A549 (cell line): ENCODE results near the gene NDUFAF5. TPM values are rescaled to one million over a fixed set of nuclear protein-coding genes. Genes with fewer than 3 reads are reported as not detected.

Experiments
- ATAC-seq, 2 experiments: fragments of 200-7000 bp in 1 of 2; fragments of >200 bp in 1 of 2; cut with Nextera tagmentation in 1 of 2; cut with Tn5 transposase in 1 of 2; 3 replicates each; pipeline versions ENCODE4 v1.8.0 to v1.9.1; 2018 to 2020; ENCODE audit warnings: mild to moderate bottlenecking in 1 of 2, moderate library complexity in 1 of 2
- CTCF ChIA-PET: fragments of 300-600 bp; sonication (Branson Sonifier 250); formaldehyde crosslinking; extraction: SDS; loops from one replicate; lab custom pipeline; 2021; ENCODE audit warnings: antibody characterized with exemption, inconsistent platforms; lab: Yijun Ruan, JAX
- POLR2A ChIA-PET: fragments of 350-600 bp; formaldehyde crosslinking; extraction: SDS; loops from one replicate; lab custom pipeline; 2021; ENCODE audit warnings: antibody characterized with exemption, inconsistent platforms; lab: Yijun Ruan, JAX
- DNase-seq, 2 experiments: peaks; one replicate each; pipeline versions ENCODE4 v3.0.0 to v3.0.0-alpha.2; 2011 to 2016; ENCODE audit warnings: low read depth in 1 of 2, low spot score in 1 of 2
- FAIRE-seq: peaks from 2 replicates; lab custom pipeline; 2011; peaks lifted over from hg19 to GRCh38; lab: Jason Lieb, UNC
- H3K27ac ChIP-seq, 2 experiments: fragments of >200 bp; sonication (Bioruptor Twin); formaldehyde crosslinking; 3 replicates each; pipeline ENCODE4 v1.5.1; 2016 to 2017
- H3K4me1 ChIP-seq: fragments of >200 bp; sonication (Bioruptor Twin); formaldehyde crosslinking; 3 replicates; pipeline ENCODE4 v1.6.1; 2016
- H3K4me2 ChIP-seq: fragments of >200 bp; sonication (Bioruptor Twin); formaldehyde crosslinking; 3 replicates; pipeline ENCODE4 v1.6.1; 2016
- H3K4me3 ChIP-seq: fragments of >200 bp; sonication (Bioruptor Twin); formaldehyde crosslinking; 3 replicates; pipeline ENCODE4 v1.5.1; 2016
- H3K9me3 ChIP-seq: fragments of >200 bp; sonication (Bioruptor Twin); formaldehyde crosslinking; 3 replicates; pipeline ENCODE4 v1.6.1; 2016
- CEBPB ChIP-seq, 2 experiments: fragments of >200 bp in 1 of 2; sonication (Bioruptor Twin) in 1 of 2; formaldehyde crosslinking in 1 of 2; IDR thresholded peaks; 2 replicates each; pipeline ENCODE4 v1.6.1; 2012 to 2016
- CHD2 ChIP-seq: fragments of 150-350 bp; IDR thresholded peaks from 2 replicates; pipeline ENCODE4 v1.6.1; 2014; ENCODE audit warnings: low read length; ENCODE audit not compliant: partially characterized antibody
- CTCF ChIP-seq: fragments of >200 bp; sonication (Bioruptor Twin); formaldehyde crosslinking; IDR thresholded peaks from 3 replicates; pipeline ENCODE4 v1.5.1; 2016
- E2F6 ChIP-seq: IDR thresholded peaks from 2 replicates; pipeline ENCODE4 v1.6.1; 2012; ENCODE audit warnings: low read depth, borderline replicate concordance
- EHF ChIP-seq: fragments of 250-450 bp; sonication (Bioruptor Pico); IDR thresholded peaks from 2 replicates; pipeline ENCODE4 v1.5.0; 2020; ENCODE audit warnings: mild to moderate bottlenecking
- ESRRA ChIP-seq: fragments of 150-350 bp; IDR thresholded peaks from 2 replicates; pipeline ENCODE4 v1.6.1; 2014; ENCODE audit warnings: mild to moderate bottlenecking, low read length, borderline replicate concordance
- FOSL2 ChIP-seq, 2 experiments: fragments of 450-650 bp in 1 of 2; fragments of >200 bp in 1 of 2; sonication (Bioruptor Twin) in 1 of 2; formaldehyde crosslinking; IDR thresholded peaks; 2 replicates each; pipeline versions ENCODE4 v1.5.0 to v1.6.1; 2016 to 2020; ENCODE audit warnings: mild to moderate bottlenecking in 1 of 2, moderate library complexity in 1 of 2
- GATA3 ChIP-seq: IDR thresholded peaks from 2 replicates; pipeline ENCODE4 v1.6.1; 2012; ENCODE audit warnings: borderline replicate concordance
- HMGXB4 ChIP-seq: fragments of 250-450 bp; sonication (Bioruptor Pico); IDR thresholded peaks from 2 replicates; pipeline ENCODE4 v1.5.0; 2021; ENCODE audit warnings: mild to moderate bottlenecking, moderate library complexity, borderline replicate concordance
- HOXA7 ChIP-seq: fragments of 250-450 bp; sonication (Bioruptor Pico); IDR thresholded peaks from 2 replicates; pipeline ENCODE4 v1.5.0; 2020; ENCODE audit warnings: mild to moderate bottlenecking, moderate library complexity
- HOXB13 ChIP-seq: fragments of 250-450 bp; sonication (Bioruptor Pico); IDR thresholded peaks from 2 replicates; pipeline ENCODE4 v1.5.0; 2020; ENCODE audit warnings: low read depth, mild to moderate bottlenecking, moderate library complexity
- HOXB5 ChIP-seq: fragments of 250-450 bp; sonication (Bioruptor Pico); IDR thresholded peaks from 2 replicates; pipeline ENCODE4 v1.5.0; 2020; ENCODE audit warnings: mild to moderate bottlenecking, moderate library complexity
- JUN ChIP-seq, 2 experiments: fragments of >200 bp; sonication (Bioruptor Twin); formaldehyde crosslinking; IDR thresholded peaks; 2 replicates in 1 of 2; 3 replicates in 1 of 2; pipeline ENCODE4 v1.6.1; 2016 to 2017
- JUNB ChIP-seq: fragments of >200 bp; sonication (Bioruptor Twin); formaldehyde crosslinking; IDR thresholded peaks from 2 replicates; pipeline ENCODE4 v1.6.1; 2016
- KDM5A ChIP-seq: fragments of 200-600 bp; sonication (generic); IDR thresholded peaks from 2 replicates; pipeline ENCODE4 v1.6.1; 2016; ENCODE audit warnings: antibody characterized with exemption, mild to moderate bottlenecking
- MAFK ChIP-seq: fragments of 450-650 bp; IDR thresholded peaks from 2 replicates; pipeline ENCODE4 v1.6.1; 2014; ENCODE audit not compliant: partially characterized antibody
- MAX ChIP-seq: IDR thresholded peaks from 2 replicates; pipeline ENCODE4 v1.6.1; 2012
- MAZ ChIP-seq: fragments of 150-350 bp; IDR thresholded peaks from 2 replicates; pipeline ENCODE4 v1.6.1; 2014; ENCODE audit warnings: antibody characterized with exemption, low read depth, low read length, borderline replicate concordance
- NFE2L2 ChIP-seq: fragments of 150-350 bp; conservative IDR thresholded peaks from 2 replicates; pipeline ENCODE4 v1.6.1; 2014; ENCODE audit warnings: low read length
- NR3C1 ChIP-seq: fragments of >200 bp; sonication (Bioruptor Twin); formaldehyde crosslinking; IDR thresholded peaks from 3 replicates; pipeline ENCODE4 v1.6.1; 2017
- PHF8 ChIP-seq: fragments of 200-600 bp; sonication (generic); IDR thresholded peaks from 2 replicates; pipeline ENCODE4 v1.6.1; 2016; ENCODE audit warnings: low read depth, mild to moderate bottlenecking, antibody characterized with exemption, moderate library complexity, borderline replicate concordance
- RCOR1 ChIP-seq: fragments of 150-350 bp; IDR thresholded peaks from 2 replicates; pipeline ENCODE4 v1.6.1; 2014; ENCODE audit warnings: antibody characterized with exemption, low read length, low read depth
- TP53 ChIP-seq: fragments of 250-450 bp; sonication (Bioruptor Pico); IDR thresholded peaks from 2 replicates; pipeline ENCODE4 v1.5.0; 2021; ENCODE audit warnings: mild to moderate bottlenecking, moderate library complexity
- ZC3H11A ChIP-seq: fragments of 450-650 bp; IDR thresholded peaks from 2 replicates; pipeline ENCODE4 v1.6.1; 2014; ENCODE audit warnings: antibody characterized with exemption, mild to moderate bottlenecking
- WGBS: methylation state at CpG from one replicate; pipeline ENCODE4 v1.1.6; 2017; ENCODE audit errors: missing lambda C conversion rate; 5-methylcytosine and 5-hydroxymethylcytosine counted together
- polyA plus RNA-seq, 4 experiments: library from polyadenylated mRNA; depleted of rRNA in 3 of 4; stranded (reverse); fragments of >200 nt; fragmentation: RNase III in 1 of 4; extraction: RNeasy Plus Mini Kit Qiagen cat#74134 plus additional on column Dnase treatment in 1 of 4; gene quantifications; 2 replicates in 3 of 4; 3 replicates in 1 of 4; pipeline ENCODE4 v1.2.3, GENCODE V29; 2011 to 2017

NDUFAF5 gene
- polyA plus RNA-seq, 2 of the 4 experiments (the other 2 are of a cell fraction) = 29.2 to 53.5 TPM

GRCh38 chr20:13862245-13862644 is 77.4 kb downstream of the NDUFAF5 start:
- Histone ChIP-seq H3K4me2 (no peak overlapping the region), H3K4me3 (no peak overlapping the region), H3K27ac (no peak overlapping the region), H3K9me3 (no peaks in the 10 kb centered on the region), H3K4me1 (no peaks in the 10 kb centered on the region)
- POLR2A ChIA-PET = no interaction called here
- CTCF ChIA-PET = interaction anchor here (1.2 kb wide), 1 partner anchor 27 kb away, joined by 4 read pairs; no protein-coding TSS in a partner anchor
- ATAC-seq = no peak
- 37% methylated on average over 2 of the region's 2 CpGs for WGBS
- FAIRE-seq = no peak
- TF ChIP-seq HMGXB4 (CRISPR knock-in tag) (no peak), MAFK (no peak), NFE2L2 (no peak), FOSL2 (IDR thresholded peaks at IDR 0.05) (no peak), FOSL2 (CRISPR knock-in tag; IDR thresholded peaks at IDR 0.05) (no peak), ZC3H11A (no peak), HOXA7 (CRISPR knock-in tag) (no peak), GATA3 (no peak), RCOR1 (no peak)
- no peak for DNase-seq

GRCh38 chr20:13863244-13863643 is 78.4 kb downstream of the NDUFAF5 start:
- Histone ChIP-seq H3K4me1 (no peaks in the 10 kb centered on the region), H3K27ac (no peak overlapping the region), H3K4me3 (no peak overlapping the region), H3K4me2 (no peak overlapping the region), H3K9me3 (no peaks in the 10 kb centered on the region)
- no peak for FAIRE-seq
- 8% methylated on average over 1 of the region's 1 CpG for WGBS
- no peak for ATAC-seq
- CTCF ChIA-PET = interaction anchor here (0.8 to 1.3 kb wide), 4 partner anchors 8 to 28 kb away, joined by 3 to 5 read pairs (median 4); no protein-coding TSS in a partner anchor
- POLR2A ChIA-PET = no interaction called here
- no peak for DNase-seq
- TF ChIP-seq CEBPB (IDR thresholded peaks at IDR 0.05) = no peak
- TF ChIP-seq EHF (CRISPR knock-in tag) = no peak
- TF ChIP-seq MAX = no peak
- TF ChIP-seq HOXB5 = no peak
- no peak for TF ChIP-seq JUN (IDR thresholded peaks at IDR 0.05)
- no peak for TF ChIP-seq MAZ
- TF ChIP-seq, all 56 proteins: peak for 0

GRCh38 chr20:13865156-13865555 is 80.3 kb downstream of the NDUFAF5 start:
- ATAC-seq (no peak), DNase-seq (no peak), FAIRE-seq (peak; percentile 63)
- no peaks in the 10 kb centered on the region for H3K4me1 ChIP-seq
- no peak overlapping the region for H3K27ac ChIP-seq
- TF ChIP-seq CTCF (no peak), KDM5A (no peak), JUNB (no peak), EHF (CRISPR knock-in tag) (no peak), CHD2 (no peak), HOXB13 (CRISPR knock-in tag) (no peak), PHF8 (no peak), MAFK (no peak), E2F6 (no peak), ESRRA (no peak), NR3C1 (no peak), GATA3 (no peak), RCOR1 (no peak), TP53 (CRISPR knock-in tag) (no peak)
- ChIA-PET CTCF (no interaction called here), POLR2A (no interaction called here)
- no peak overlapping the region for H3K4me2 ChIP-seq
- WGBS = 22% methylated on average over 2 of the region's 2 CpGs
- H3K4me3 ChIP-seq = no peak overlapping the region
- no peaks in the 10 kb centered on the region for H3K9me3 ChIP-seq
